AG04450 (cell line): Measurements from ENCODE around the gene NOD1. TPM values are rescaled to one million over a fixed set of nuclear protein-coding genes. Genes with fewer than 3 reads are reported as not detected.

Experiments
- CTCF ChIA-PET: fragments of 300-600, 350-600 bp; formaldehyde crosslinking; extraction: SDS; loops from one replicate; lab custom pipeline; 2022; ENCODE audit warnings: antibody characterized with exemption, inconsistent platforms; lab: Charles Lee
- POLR2A ChIA-PET: fragments of 350-600 bp; formaldehyde crosslinking; extraction: SDS; loops from one replicate; lab custom pipeline; 2021; ENCODE audit warnings: antibody characterized with exemption, inconsistent platforms; lab: Yijun Ruan, JAX
- DNase-seq: peaks from one replicate; pipeline ENCODE4 v3.0.0-alpha.2; 2011; ENCODE audit warnings: low read depth, low spot score
- H3K27ac ChIP-seq: one replicate; pipeline ENCODE4 v1.5.1; 2012; ENCODE audit warnings: low read depth, low read length, control low read depth
- H3K27me3 ChIP-seq: one replicate; pipeline ENCODE4 v1.6.0; 2012; ENCODE audit warnings: low read length; ENCODE audit not compliant: control insufficient read depth, insufficient read depth
- H3K4me3 ChIP-seq: 2 replicates; pipeline ENCODE4 v1.5.1; 2011; ENCODE audit warnings: mild to moderate bottlenecking, low read depth, low read length, control low read depth
- H3K9me3 ChIP-seq: 2 replicates; pipeline ENCODE4 v1.5.1; 2012; ENCODE audit warnings: low read length; ENCODE audit not compliant: control insufficient read depth, insufficient read depth
- polyA plus RNA-seq: library from polyadenylated mRNA; depleted of rRNA; stranded (reverse); fragments of >200 nt; gene quantifications from 2 replicates; pipeline ENCODE4 v1.2.3, GENCODE V29; 2011
- TF ChIP-seq, protein P1 (sequence below): IDR thresholded peaks from 2 replicates; pipeline ENCODE4 v1.5.1; 2011; ENCODE audit warnings: low read depth, low read length, control low read depth, inconsistent platforms

NOD1 gene
- polyA plus RNA-seq, 1 experiment = 3.3 TPM

DNA sequence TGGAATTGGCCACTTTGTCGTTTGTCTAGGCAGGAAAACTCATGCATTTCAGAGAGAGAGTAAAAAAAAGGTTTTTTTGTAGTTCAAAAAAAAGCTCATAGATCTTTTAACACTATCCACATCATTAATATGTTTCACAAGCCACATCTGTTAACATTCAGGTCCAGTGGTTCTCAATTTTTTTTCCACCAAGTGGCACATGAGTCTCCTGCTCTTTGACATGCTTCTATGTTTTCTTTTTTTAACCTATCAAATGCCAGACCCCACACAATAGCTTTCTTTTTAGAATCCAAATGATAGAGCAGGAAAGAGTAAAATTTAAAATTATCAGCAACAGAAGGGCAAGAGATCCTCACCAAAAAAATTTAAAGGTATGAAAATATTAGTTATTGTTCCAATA lies 20.3 kb downstream of the NOD1 start:
- no peaks in the 10 kb centered on the region for H3K27me3 ChIP-seq
- ChIA-PET CTCF (interaction anchor here (0.8 to 3.6 kb wide), 5 partner anchors 11 to 282 kb away, joined by 3 to 34 read pairs (median 4); no protein-coding TSS in a partner anchor), POLR2A (interaction anchor here (0.7 kb wide), 1 partner anchor 293 kb away, joined by 3 read pairs; no protein-coding TSS in a partner anchor)
- DNase-seq = no peak
- TF ChIP-seq, protein P1, sequence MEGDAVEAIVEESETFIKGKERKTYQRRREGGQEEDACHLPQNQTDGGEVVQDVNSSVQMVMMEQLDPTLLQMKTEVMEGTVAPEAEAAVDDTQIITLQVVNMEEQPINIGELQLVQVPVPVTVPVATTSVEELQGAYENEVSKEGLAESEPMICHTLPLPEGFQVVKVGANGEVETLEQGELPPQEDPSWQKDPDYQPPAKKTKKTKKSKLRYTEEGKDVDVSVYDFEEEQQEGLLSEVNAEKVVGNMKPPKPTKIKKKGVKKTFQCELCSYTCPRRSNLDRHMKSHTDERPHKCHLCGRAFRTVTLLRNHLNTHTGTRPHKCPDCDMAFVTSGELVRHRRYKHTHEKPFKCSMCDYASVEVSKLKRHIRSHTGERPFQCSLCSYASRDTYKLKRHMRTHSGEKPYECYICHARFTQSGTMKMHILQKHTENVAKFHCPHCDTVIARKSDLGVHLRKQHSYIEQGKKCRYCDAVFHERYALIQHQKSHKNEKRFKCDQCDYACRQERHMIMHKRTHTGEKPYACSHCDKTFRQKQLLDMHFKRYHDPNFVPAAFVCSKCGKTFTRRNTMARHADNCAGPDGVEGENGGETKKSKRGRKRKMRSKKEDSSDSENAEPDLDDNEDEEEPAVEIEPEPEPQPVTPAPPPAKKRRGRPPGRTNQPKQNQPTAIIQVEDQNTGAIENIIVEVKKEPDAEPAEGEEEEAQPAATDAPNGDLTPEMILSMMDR = no peak
- no peak overlapping the region for H3K4me3 ChIP-seq
- H3K27ac ChIP-seq = no peak overlapping the region
- no peaks in the 10 kb centered on the region for H3K9me3 ChIP-seq

DNA sequence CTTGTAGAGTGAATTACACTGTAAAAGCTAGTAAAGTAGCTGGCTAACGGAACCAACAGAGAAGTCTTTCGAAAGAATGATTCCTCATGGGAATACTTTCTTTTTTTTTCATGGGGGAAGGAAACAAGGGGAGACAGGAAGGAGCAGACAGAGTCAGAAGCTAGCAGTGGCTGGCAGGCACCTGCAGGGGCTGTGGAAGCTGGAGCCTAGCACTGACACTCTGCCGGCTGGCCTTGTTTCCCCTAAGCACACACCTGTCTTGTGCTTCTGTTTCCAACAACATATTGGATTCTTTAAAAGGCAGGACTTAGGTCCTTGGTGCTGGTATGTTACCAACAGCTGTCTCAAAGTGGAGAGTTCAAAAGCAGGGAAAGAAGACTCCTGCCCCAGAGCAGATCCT lies 24.7 kb downstream of the NOD1 start:
- Histone ChIP-seq H3K27ac (no peak overlapping the region), H3K9me3 (no peaks in the 10 kb centered on the region; the same call in 1 of the 2 replicates), H3K27me3 (no peaks in the 10 kb centered on the region), H3K4me3 (no peak overlapping the region)
- ChIA-PET CTCF (no interaction called here), POLR2A (no interaction called here)
- no peak for DNase-seq
- TF ChIP-seq, protein P1 = no peak

DNA sequence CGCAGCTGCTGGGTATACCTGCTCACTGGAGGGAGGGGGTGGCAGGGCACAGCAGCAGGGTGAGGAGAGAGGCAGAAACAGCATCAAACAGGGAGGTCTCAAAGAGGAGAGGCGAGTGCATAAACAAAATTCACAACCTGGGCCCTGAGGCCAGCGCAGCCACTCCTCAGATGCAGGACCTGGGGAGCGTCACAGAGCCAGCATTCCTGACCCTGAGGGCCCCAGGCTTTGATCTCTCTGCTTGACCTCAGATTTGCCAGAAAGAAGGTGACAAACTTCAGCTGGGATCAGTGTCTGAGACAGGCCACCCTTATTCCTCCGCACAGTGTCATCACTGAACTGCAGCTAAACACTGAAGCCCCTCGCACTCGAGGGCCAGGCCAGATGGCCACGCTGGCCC lies 25.6 kb downstream of the NOD1 start:
- Histone ChIP-seq H3K4me3 (no peak overlapping the region), H3K9me3 (no peaks in the 10 kb centered on the region; the same call in 1 of the 2 replicates), H3K27me3 (no peaks in the 10 kb centered on the region), H3K27ac (no peak overlapping the region)
- ChIA-PET POLR2A (no interaction called here), CTCF (no interaction called here)
- no peak for DNase-seq
- TF ChIP-seq, protein P1 = no peak

DNA sequence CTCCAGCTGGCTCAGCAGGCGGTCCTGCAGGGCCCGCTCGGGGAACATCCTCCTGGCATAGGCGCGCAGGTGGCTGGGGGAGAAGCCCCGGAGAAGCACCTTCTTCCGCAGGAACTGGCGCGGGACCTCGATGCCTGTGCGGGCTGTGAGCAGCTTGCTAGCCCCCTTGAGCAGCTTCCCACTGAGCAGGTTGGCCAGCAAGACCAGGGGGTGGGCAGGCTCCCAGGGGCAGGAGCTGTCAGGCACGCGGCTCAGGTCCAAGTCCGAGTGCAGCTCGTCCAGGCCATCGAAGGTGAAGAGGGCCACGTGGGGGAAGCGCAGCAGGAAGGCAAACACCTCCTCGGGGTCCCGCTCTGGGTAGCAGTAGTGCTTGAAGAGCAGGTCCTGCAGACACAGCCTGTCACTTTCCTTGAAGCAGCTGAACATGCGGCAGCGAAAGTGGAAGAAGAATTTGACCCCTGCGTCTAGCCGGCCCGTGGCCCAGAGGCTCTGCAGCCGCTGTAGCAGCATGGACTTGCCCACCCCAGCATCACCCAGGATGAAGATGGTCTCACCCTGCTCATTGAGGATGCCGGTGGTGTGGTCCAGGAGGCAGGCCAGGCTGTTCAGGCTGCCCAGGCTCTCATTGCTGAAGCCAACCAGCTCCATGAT lies 26.2 kb downstream of the NOD1 start:
- Histone ChIP-seq H3K27ac (no peak overlapping the region), H3K27me3 (no peaks in the 10 kb centered on the region), H3K9me3 (no peaks in the 10 kb centered on the region; the same call in 1 of the 2 replicates), H3K4me3 (no peak overlapping the region)
- DNase-seq = no peak
- ChIA-PET CTCF (no interaction called here), POLR2A (no interaction called here)
- TF ChIP-seq, protein P1 = no peak

DNA sequence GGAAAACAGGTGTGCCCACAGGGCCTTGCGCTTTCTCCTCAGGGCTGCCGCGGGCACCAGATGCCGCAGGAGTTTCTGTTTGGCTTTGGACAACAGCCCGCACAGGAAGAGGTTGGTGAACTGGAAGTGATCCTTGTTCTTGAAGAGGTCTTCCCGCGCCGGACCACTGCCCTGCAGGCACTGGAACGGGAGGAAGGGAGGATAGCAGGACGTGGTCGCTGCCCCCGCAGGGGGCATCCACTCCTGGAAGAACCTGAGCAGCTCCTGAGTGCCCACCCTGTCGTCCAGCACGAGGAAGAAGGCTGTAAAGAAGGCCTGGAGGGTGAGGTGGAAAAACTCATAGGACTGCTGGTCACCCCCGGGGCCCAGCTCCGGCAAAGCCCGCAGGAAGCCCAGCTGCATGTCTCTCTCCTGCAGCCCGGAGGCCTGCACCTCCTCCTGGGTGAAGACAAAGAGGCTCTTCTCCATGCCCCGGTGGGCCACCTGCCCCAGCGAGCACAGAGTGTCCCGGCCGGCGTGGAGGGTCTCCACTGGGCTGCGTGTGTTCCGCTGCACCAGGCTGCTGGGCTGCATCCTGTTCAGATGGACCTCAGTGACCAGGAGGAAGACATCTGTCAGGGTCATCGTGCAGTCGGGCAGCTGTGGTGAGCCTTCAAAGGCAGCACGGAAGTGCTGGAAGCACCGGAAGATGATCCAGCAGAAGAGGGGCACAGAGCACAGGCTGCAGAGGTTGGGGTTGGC lies 26.9 kb downstream of the NOD1 start:
- Histone ChIP-seq H3K27ac (no peak overlapping the region), H3K4me3 (no peak overlapping the region), H3K27me3 (no peaks in the 10 kb centered on the region), H3K9me3 (no peaks in the 10 kb centered on the region; the same call in 1 of the 2 replicates)
- TF ChIP-seq, protein P1 = no peak
- no peak for DNase-seq
- ChIA-PET POLR2A (no interaction called here), CTCF (no interaction called here)
